ENCODE measurements around the gene TRAPPC14. TPM values are rescaled to one million over a fixed set of nuclear protein-coding genes. Genes with fewer than 3 reads are reported as not detected.

TRAPPC14 gene
- total RNA-seq, 3 donors from 2014 or later (not counting 1 experiment from before 2014, with no cell fraction given): 55.1 to 59.2 (median 56.5) TPM

GRCh38 chr7:100126931-100127865 lies 31.3 kb downstream of the TRAPPC14 start, which contains the start of gene MBLAC1:
MBLAC1 (plus strand) TSS chr7:100126967; CDS start chr7:100127396, 429 bp downstream.
- no peak for TF ChIP-seq CTCF (IDR thresholded peaks at IDR 0.05)
- Histone ChIP-seq H3K27ac (ENCODE audit: low read length) (peak within 1 kb of the TSS; percentile 96), H3K9me3 (ENCODE audit: control insufficient read depth, insufficient read depth, low read length) (no peaks in the 10 kb centered on the region), H3K4me3 (ENCODE audit: low read length) (peak within 1 kb of the TSS; percentile 88), H3K4me1 (ENCODE audit: control insufficient read depth, insufficient read depth, low read length) (peaks cover 34% of the 10 kb centered on the region), H3K27me3 (ENCODE audit: control insufficient read depth, insufficient read depth, low read length) (no peaks in the 10 kb centered on the region), H3K36me3 (ENCODE audit: control insufficient read depth, insufficient read depth, low read length) (no peaks in the 10 kb centered on the region)
- Mint-ChIP-seq H3K27ac (peak within 1 kb of the TSS; percentile 98 to 99), H3K4me1 (peaks cover 30 to 38% of the 10 kb centered on the region in 2 donors), H3K4me3 (peak within 1 kb of the TSS; percentile 98), H3K36me3 (no peaks in the 10 kb centered on the region), H3K27me3 (ENCODE audit: low read depth in 2 of 2) (no peaks in the 10 kb centered on the region), H3K9me3 (no peaks in the 10 kb centered on the region)
- intact Hi-C loops (cut with micrococcal nuclease): loop anchor here (1.0 kb wide), 2 partner anchors 8 to 26 kb away; partner anchors contain the start of genes AP4M1, CNPY4, MCM7 and TAF6
- ATAC-seq: peak; percentile 89 to 97 (median 89)
- under 1% methylated on average over 85 of the region's 85 CpGs for WGBS (ENCODE audit: insufficient coverage)
- DNase-seq: peak; percentile 87 to 97

DNA sequence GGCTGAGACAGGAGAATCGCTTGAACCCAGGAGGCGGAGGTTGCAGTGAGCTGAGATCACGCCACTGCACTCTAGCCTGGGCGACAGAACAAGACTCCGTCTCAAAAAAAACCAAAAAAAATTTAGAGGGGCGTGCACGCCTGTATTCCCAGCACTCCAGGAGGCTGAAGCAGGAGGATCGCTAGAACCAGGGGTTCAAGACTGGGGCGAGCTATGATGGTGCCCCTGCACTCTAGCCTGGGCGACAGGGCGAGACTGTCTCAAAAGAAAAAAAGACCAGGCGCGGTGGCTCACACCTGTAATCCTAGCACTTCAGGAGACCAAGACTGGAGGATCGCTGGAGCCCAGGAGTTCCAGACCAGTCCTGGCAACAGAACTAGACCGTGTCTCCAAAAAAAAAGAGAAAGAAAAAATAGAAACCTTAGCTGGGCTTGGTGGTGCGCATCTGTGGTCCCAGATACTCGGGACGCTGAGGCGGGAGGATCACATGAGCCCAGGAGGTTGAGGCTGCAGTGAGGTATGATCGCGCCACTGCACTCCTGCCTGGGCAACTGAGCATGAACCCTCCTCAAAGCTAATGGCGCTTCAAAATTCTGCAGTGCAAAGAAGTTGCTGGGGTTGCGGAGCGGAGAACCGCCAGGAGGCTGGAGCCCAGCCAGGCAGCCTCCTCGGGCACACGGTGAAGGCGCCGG lies 32.1 kb downstream of the TRAPPC14 start:
- Mint-ChIP-seq H3K36me3 (no peaks in the 10 kb centered on the region), H3K9me3 (no peaks in the 10 kb centered on the region), H3K4me1 (peaks cover 24 to 36% of the 10 kb centered on the region in 2 donors), H3K27me3 (ENCODE audit: low read depth in 2 of 2) (no peaks in the 10 kb centered on the region), H3K4me3 (peak overlapping the region; percentile 98), H3K27ac (peak overlapping the region; percentile 98 to 99)
- intact Hi-C loops (cut with micrococcal nuclease): loop anchor here (1.0 kb wide), 1 partner anchor 25 kb away; the partner anchor contains the start of genes AP4M1 and MCM7
- TF ChIP-seq CTCF (IDR thresholded peaks at IDR 0.05): no peak
- WGBS (ENCODE audit: insufficient coverage): 13% methylated on average over 29 of the region's 29 CpGs
- peaks cover 34% of the 10 kb centered on the region for H3K4me1 ChIP-seq (ENCODE audit: control insufficient read depth, insufficient read depth, low read length)
- no peaks in the 10 kb centered on the region for H3K27me3 ChIP-seq (ENCODE audit: control insufficient read depth, insufficient read depth, low read length)
- H3K9me3 ChIP-seq (ENCODE audit: control insufficient read depth, insufficient read depth, low read length): no peaks in the 10 kb centered on the region
- H3K27ac ChIP-seq (ENCODE audit: low read length): peak overlapping the region; percentile 96
- no peak for ATAC-seq
- H3K4me3 ChIP-seq (ENCODE audit: low read length): peak overlapping the region; percentile 88
- no peaks in the 10 kb centered on the region for H3K36me3 ChIP-seq (ENCODE audit: control insufficient read depth, insufficient read depth, low read length)
- no peak for DNase-seq

- H3K4me1 ChIP-seq (ENCODE audit: control insufficient read depth, insufficient read depth, low read length): peaks cover 40% of the 10 kb centered on the region
- H3K36me3 ChIP-seq (ENCODE audit: control insufficient read depth, insufficient read depth, low read length): no peaks in the 10 kb centered on the region
- ATAC-seq (no peak), DNase-seq (no peak)
- Mint-ChIP-seq H3K36me3 (no peaks in the 10 kb centered on the region), H3K4me3 (peak overlapping the region; percentile 22), H3K27me3 (ENCODE audit: low read depth in 2 of 2) (no peaks in the 10 kb centered on the region), H3K4me1 (peaks cover 33 to 42% of the 10 kb centered on the region in 2 donors), H3K9me3 (no peaks in the 10 kb centered on the region), H3K27ac (peak overlapping the region; percentile 8 to 26)
- intact Hi-C loops (cut with micrococcal nuclease): no loop called here
- 77% methylated on average over 3 of the region's 4 CpGs for WGBS (ENCODE audit: insufficient coverage)
- no peaks in the 10 kb centered on the region for H3K27me3 ChIP-seq (ENCODE audit: control insufficient read depth, insufficient read depth, low read length)
- no peak overlapping the region for H3K27ac ChIP-seq (ENCODE audit: low read length)
- no peak overlapping the region for H3K4me3 ChIP-seq (ENCODE audit: low read length)
- no peaks in the 10 kb centered on the region for H3K9me3 ChIP-seq (ENCODE audit: control insufficient read depth, insufficient read depth, low read length)
- no peak for TF ChIP-seq CTCF (IDR thresholded peaks at IDR 0.05)
Measured at GRCh38 chr7:100124301-100125230, 34.0 kb downstream of the TRAPPC14 start.
